AG09309 (cell line): ENCODE results near the gene STEAP1B.

Source experiments
- DNase-seq: peaks from one replicate; pipeline ENCODE4 v3.0.0-alpha.2; 2010; ENCODE audit warnings: low read depth
- H3K4me3 ChIP-seq: 2 replicates; pipeline ENCODE4 v1.5.1; 2011; ENCODE audit warnings: mild to moderate bottlenecking, low read depth, low read length, moderate library complexity; ENCODE audit not compliant: control insufficient read depth
- CTCF ChIP-seq: IDR thresholded peaks from 2 replicates; pipeline ENCODE4 v1.5.1; 2011; ENCODE audit warnings: mild to moderate bottlenecking, low read depth, low read length, inconsistent platforms; ENCODE audit not compliant: insufficient read depth, control insufficient read depth; ENCODE audit errors: missing control alignments

Gene STEAP1B

GRCh38 chr7:22420008-22420407 is 80.0 kb downstream of the STEAP1B start:
- no peak for DNase-seq
- no peak overlapping the region for H3K4me3 ChIP-seq
- no peak for TF ChIP-seq CTCF

GRCh38 chr7:22419488-22419887 is 80.5 kb downstream of the STEAP1B start:
- no peak for TF ChIP-seq CTCF
- no peak overlapping the region for H3K4me3 ChIP-seq
- DNase-seq: no peak

- no peak overlapping the region for H3K4me3 ChIP-seq
- TF ChIP-seq CTCF: no peak
- DNase-seq: no peak
These were observed 81.5 kb downstream of the STEAP1B start for GRCh38 chr7:22418251-22419046.

- TF ChIP-seq CTCF: no peak
- no peak for DNase-seq
- no peak overlapping the region for H3K4me3 ChIP-seq
These were observed 82.1 kb downstream of the STEAP1B start for GRCh38 chr7:22417841-22418240.

GRCh38 chr7:22417349-22417748 is 82.6 kb downstream of the STEAP1B start:
- no peak overlapping the region for H3K4me3 ChIP-seq
- TF ChIP-seq CTCF: no peak
- no peak for DNase-seq

GRCh38 chr7:22414424-22414823 is 85.6 kb downstream of the STEAP1B start:
- no peak overlapping the region for H3K4me3 ChIP-seq
- TF ChIP-seq CTCF: no peak
- DNase-seq: no peak
